HG03354 (cell line): ENCODE results near the gene BMP8B.
A peak's percentile ranks its signal among the peaks of the same experiment; 100 is the strongest.
"Not testable (repeated sequence)": the region's sequence is repeated elsewhere in the genome, so short reads cannot be mapped to it uniquely, and the experiment has no call there.

ENCODE experiments used
- ATAC-seq: cut with Tn5 transposase; IDR thresholded peaks from one replicate; pipeline ENCODE4 v1.9.1; 2021; ENCODE audit warnings: mild to moderate bottlenecking; ENCODE audit not compliant: unreplicated experiment, poor library complexity, severe bottlenecking

BMP8B gene

GRCh38 chr1:39788758-39789570, at the start of gene BMP8B:
Gene BMP8B (minus strand): TSS chr1:39788865. CDS start chr1:39788485, 380 bp downstream.
- peak; percentile 55 for ATAC-seq

- ATAC-seq, result no peak
These were observed 48.0 kb upstream of the BMP8B start for GRCh38 chr1:39836595-39837110.

GRCh38 chr1:39835935-39836594, 47.4 kb upstream of the BMP8B start:
- ATAC-seq, result no peak

- ATAC-seq, result no peak
These were observed 46.4 kb upstream of the BMP8B start for GRCh38 chr1:39835110-39835509.

- no peak for ATAC-seq
These were observed 45.1 kb upstream of the BMP8B start for GRCh38 chr1:39833621-39834385.

- ATAC-seq, result no peak
These were observed 44.5 kb upstream of the BMP8B start for GRCh38 chr1:39833121-39833520.

- ATAC-seq, result no peak
These were observed 43.6 kb upstream of the BMP8B start for GRCh38 chr1:39832294-39832693.

- no peak for ATAC-seq
These were observed 41.3 kb upstream of the BMP8B start for GRCh38 chr1:39829791-39830533.

GRCh38 chr1:39828734-39829133, 40.1 kb upstream of the BMP8B start:
- no peak for ATAC-seq

GRCh38 chr1:39828255-39828654, 39.6 kb upstream of the BMP8B start:
- not testable (repeated sequence) for ATAC-seq

GRCh38 chr1:39827201-39827600, 38.5 kb upstream of the BMP8B start:
- no peak for ATAC-seq

GRCh38 chr1:39826583-39826982, 37.9 kb upstream of the BMP8B start:
- ATAC-seq, result no peak

- ATAC-seq, result no peak
These were observed 36.8 kb upstream of the BMP8B start for GRCh38 chr1:39825432-39825941.

GRCh38 chr1:39823450-39823849, 34.8 kb upstream of the BMP8B start:
- not testable (repeated sequence) for ATAC-seq

GRCh38 chr1:39822146-39822545, 33.5 kb upstream of the BMP8B start:
- ATAC-seq, result no peak

- ATAC-seq, result no peak
These were observed 30.6 kb upstream of the BMP8B start for GRCh38 chr1:39819091-39819812.

- no peak for ATAC-seq
These were observed 29.8 kb upstream of the BMP8B start for GRCh38 chr1:39818482-39818881.

GRCh38 chr1:39817091-39817932, 28.6 kb upstream of the BMP8B start:
- peak; percentile 84 for ATAC-seq
